Activated T-cell treated with anti-CD3 and anti-CD28 coated beads, Interleukin-2, amount 50 U/mL, for 48 hours (primary cell): ENCODE measurements around the gene TSHZ1.
A peak's percentile ranks its signal among the peaks of the same experiment; 100 is the strongest.

Source experiments
- DNase-seq, 2 experiments: peaks; one replicate each; pipeline ENCODE4 v3.0.0-alpha.2; 2020

Gene TSHZ1

GRCh38 chr18:75221897-75222296, 11.3 kb downstream of the TSHZ1 start:
- no peak for DNase-seq

- DNase-seq, result no peak
Measured at GRCh38 chr18:75222407-75222806, 11.8 kb downstream of the TSHZ1 start.

- DNase-seq, result no peak
Measured at GRCh38 chr18:75223687-75224347, 13.2 kb downstream of the TSHZ1 start.

- DNase-seq, result no peak
Measured at GRCh38 chr18:75226286-75226955, 15.8 kb downstream of the TSHZ1 start.

GRCh38 chr18:75226956-75227316, 16.3 kb downstream of the TSHZ1 start:
- no peak for DNase-seq

- DNase-seq, result no peak
Measured at GRCh38 chr18:75227535-75228296, 17.1 kb downstream of the TSHZ1 start.

GRCh38 chr18:75228967-75229366, 18.4 kb downstream of the TSHZ1 start:
- DNase-seq, result no peak

- DNase-seq, result no peak
Measured at GRCh38 chr18:75229437-75229836, 18.8 kb downstream of the TSHZ1 start.

- DNase-seq, result no peak
Measured at GRCh38 chr18:75230163-75231052, 19.8 kb downstream of the TSHZ1 start.

GRCh38 chr18:75231053-75231406, 20.4 kb downstream of the TSHZ1 start:
- no peak for DNase-seq

- no peak for DNase-seq
Measured at GRCh38 chr18:75234901-75235300, 24.3 kb downstream of the TSHZ1 start.

- no peak for DNase-seq
Measured at GRCh38 chr18:75235896-75236295, 25.3 kb downstream of the TSHZ1 start.

- DNase-seq, result no peak
Measured at GRCh38 chr18:75238100-75238499, 27.5 kb downstream of the TSHZ1 start.

GRCh38 chr18:75238786-75239185, 28.2 kb downstream of the TSHZ1 start:
- DNase-seq, result no peak

- peak in 1 of 2 experiments; percentile 32 for DNase-seq
Measured at GRCh38 chr18:75240433-75240832, 29.8 kb downstream of the TSHZ1 start.

GRCh38 chr18:75241705-75242104, 31.1 kb downstream of the TSHZ1 start:
- no peak for DNase-seq

- peak in 1 of 2 experiments; percentile 31 for DNase-seq
Measured at GRCh38 chr18:75244351-75245313, 34.0 kb downstream of the TSHZ1 start.

- peak in 1 of 2 experiments; percentile 45 for DNase-seq
Measured at GRCh38 chr18:75246721-75247610, 36.4 kb downstream of the TSHZ1 start.

GRCh38 chr18:75247611-75248421, 37.2 kb downstream of the TSHZ1 start:
- no peak for DNase-seq
